ENCODE measurements around the gene BOC.

DNA sequence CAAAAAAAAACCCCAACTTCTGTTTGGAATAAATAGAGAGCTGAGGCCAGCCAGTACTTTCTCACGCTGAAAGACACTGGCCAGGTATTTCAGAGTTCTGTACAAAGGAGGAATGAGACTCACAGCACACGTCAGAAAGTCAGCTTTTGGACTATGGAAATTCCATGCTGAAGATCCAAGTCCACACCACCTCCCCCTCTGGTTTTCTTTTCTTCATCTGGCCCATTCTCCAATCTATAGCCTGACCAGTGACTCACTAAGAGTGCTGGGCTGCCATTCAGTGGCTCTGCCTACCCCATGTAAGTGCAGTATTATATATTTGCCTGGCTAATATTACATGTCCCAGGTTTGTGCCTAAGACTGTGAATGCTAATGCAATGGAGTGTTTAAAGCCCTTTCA is 13.9 kb downstream of the BOC start:
- TF ChIP-seq CTCF (conservative IDR thresholded peaks at IDR 0.05; ENCODE audit: low read depth, low read length) (no peak), EZH2 (IDR thresholded peaks at IDR 0.05; ENCODE audit: borderline replicate concordance, low read depth, low read length, poor library complexity, severe bottlenecking) (no peak)
